Measurements from ENCODE around the gene SKP2.

Gene SKP2

GRCh38 chr5:36170832-36171424 lies 19.0 kb downstream of the SKP2 start:
- no peak for TF ChIP-seq CTCF (conservative IDR thresholded peaks at IDR 0.05; ENCODE audit: control insufficient read depth, insufficient read depth, low read depth, low read length)
- no peak overlapping the region for H3K4me3 ChIP-seq (ENCODE audit: control insufficient read depth, low read depth, low read length)
- DNase-seq (ENCODE audit: low read depth): no peak

- H3K4me3 ChIP-seq (ENCODE audit: control insufficient read depth, low read depth, low read length): no peak overlapping the region
- no peak for TF ChIP-seq CTCF (conservative IDR thresholded peaks at IDR 0.05; ENCODE audit: control insufficient read depth, insufficient read depth, low read depth, low read length)
- DNase-seq (ENCODE audit: low read depth): no peak
These were observed 20.7 kb downstream of the SKP2 start for GRCh38 chr5:36172599-36172998.

GRCh38 chr5:36173426-36173825 lies 21.5 kb downstream of the SKP2 start:
- H3K4me3 ChIP-seq (ENCODE audit: control insufficient read depth, low read depth, low read length): no peak overlapping the region
- DNase-seq (ENCODE audit: low read depth): no peak
- TF ChIP-seq CTCF (conservative IDR thresholded peaks at IDR 0.05; ENCODE audit: control insufficient read depth, insufficient read depth, low read depth, low read length): no peak

GRCh38 chr5:36174119-36174518 lies 22.2 kb downstream of the SKP2 start:
- DNase-seq (ENCODE audit: low read depth): no peak
- no peak for TF ChIP-seq CTCF (conservative IDR thresholded peaks at IDR 0.05; ENCODE audit: control insufficient read depth, insufficient read depth, low read depth, low read length)
- H3K4me3 ChIP-seq (ENCODE audit: control insufficient read depth, low read depth, low read length): no peak overlapping the region

- TF ChIP-seq CTCF (conservative IDR thresholded peaks at IDR 0.05; ENCODE audit: control insufficient read depth, insufficient read depth, low read depth, low read length): no peak
- DNase-seq (ENCODE audit: low read depth): no peak
- H3K4me3 ChIP-seq (ENCODE audit: control insufficient read depth, low read depth, low read length): no peak overlapping the region
These were observed 23.1 kb downstream of the SKP2 start for GRCh38 chr5:36175043-36175442.

DNA sequence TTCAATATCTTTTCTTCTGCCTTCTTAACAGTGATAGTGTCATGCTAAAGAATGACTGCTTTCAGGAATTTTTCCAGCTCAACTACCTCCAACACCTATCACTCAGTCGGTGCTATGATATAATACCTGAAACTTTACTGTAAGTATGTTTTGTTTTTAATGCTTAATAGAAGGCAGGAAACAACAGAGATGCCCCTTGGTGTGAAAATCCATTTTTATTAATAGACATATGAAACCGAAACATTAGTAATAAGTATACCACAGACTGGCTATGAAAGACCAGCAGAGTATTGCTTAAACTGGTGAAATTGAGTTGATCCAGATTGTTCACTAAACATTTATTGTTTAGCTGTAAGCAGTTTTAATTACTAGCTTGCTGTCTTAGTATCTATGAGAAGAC lies 25.2 kb downstream of the SKP2 start:
- DNase-seq (ENCODE audit: low read depth): no peak
- H3K4me3 ChIP-seq (ENCODE audit: control insufficient read depth, low read depth, low read length): no peak overlapping the region
- TF ChIP-seq CTCF (conservative IDR thresholded peaks at IDR 0.05; ENCODE audit: control insufficient read depth, insufficient read depth, low read depth, low read length): no peak

Data from fibroblast of mammary gland (primary cell).